Measurements from ENCODE around the gene PREP.

The PREP gene

DNA sequence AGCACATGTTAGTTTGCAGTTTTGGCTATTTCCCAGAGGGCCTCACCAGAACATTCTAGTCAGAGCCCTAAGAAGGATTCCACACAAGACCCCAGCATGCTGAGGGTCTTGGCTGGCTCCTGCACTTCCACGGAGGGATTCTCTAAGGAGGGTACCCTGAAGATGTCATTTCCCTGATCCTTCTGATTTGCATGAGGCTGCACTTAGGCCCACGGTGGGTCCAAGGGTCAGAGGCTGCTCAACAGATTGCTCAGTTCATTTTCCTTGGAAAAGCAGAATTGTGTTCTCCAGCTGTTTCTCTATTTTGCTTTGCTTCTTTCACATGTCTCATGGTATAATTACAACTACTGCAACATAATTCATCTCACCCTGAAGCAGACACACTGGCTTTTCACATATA, 22.2 kb downstream of the PREP start:
- no peaks in the 10 kb centered on the region for H3K27me3 ChIP-seq (ENCODE audit: insufficient read depth, low read length, poor library complexity)
- no peak overlapping the region for H3K4me3 ChIP-seq (ENCODE audit: low read length)
- no peak overlapping the region for H2AK5ac ChIP-seq (ENCODE audit: low read length)
- H2BK5ac ChIP-seq (ENCODE audit: low read length), result no peak overlapping the region
- H3K27ac ChIP-seq (ENCODE audit: low read depth, low read length), result no peak overlapping the region
- H3K4me2 ChIP-seq (ENCODE audit: low read length), result no peak overlapping the region
- no peak overlapping the region for H3K56ac ChIP-seq (ENCODE audit: low read length)
- H3K9ac ChIP-seq (ENCODE audit: low read length), result no peak overlapping the region
- no peak overlapping the region for H2BK15ac ChIP-seq (replicated peaks; ENCODE audit: low read depth)
- no peaks in the 10 kb centered on the region for H3K36me3 ChIP-seq (ENCODE audit: control insufficient read depth, insufficient read depth, low read length)
- no peak overlapping the region for H2BK120ac ChIP-seq (ENCODE audit: low read depth, low read length)
- no peak overlapping the region for H4K8ac ChIP-seq (ENCODE audit: low read depth, low read length)
- no peak for DNase-seq
- peaks cover 17% of the 10 kb centered on the region for H3K79me1 ChIP-seq (ENCODE audit: low read length)
- no peaks in the 10 kb centered on the region for H3K4me1 ChIP-seq (ENCODE audit: control insufficient read depth, low read depth, low read length)
- H3K4ac ChIP-seq (ENCODE audit: low read depth, low read length), result no peak overlapping the region
- peaks cover 1% of the 10 kb centered on the region for H3K79me2 ChIP-seq (ENCODE audit: control insufficient read depth, insufficient read depth, low read length)
- H3K18ac ChIP-seq (ENCODE audit: low read length), result no peak overlapping the region
- no peak overlapping the region for H4K5ac ChIP-seq (ENCODE audit: low read length)
- no CpG with 5 or more reads among the region's 2 CpGs for WGBS (ENCODE audit: extremely low coverage, insufficient coverage, low lambda C conversion rate)
- no peak overlapping the region for H3K23ac ChIP-seq (ENCODE audit: low read length)

DNA sequence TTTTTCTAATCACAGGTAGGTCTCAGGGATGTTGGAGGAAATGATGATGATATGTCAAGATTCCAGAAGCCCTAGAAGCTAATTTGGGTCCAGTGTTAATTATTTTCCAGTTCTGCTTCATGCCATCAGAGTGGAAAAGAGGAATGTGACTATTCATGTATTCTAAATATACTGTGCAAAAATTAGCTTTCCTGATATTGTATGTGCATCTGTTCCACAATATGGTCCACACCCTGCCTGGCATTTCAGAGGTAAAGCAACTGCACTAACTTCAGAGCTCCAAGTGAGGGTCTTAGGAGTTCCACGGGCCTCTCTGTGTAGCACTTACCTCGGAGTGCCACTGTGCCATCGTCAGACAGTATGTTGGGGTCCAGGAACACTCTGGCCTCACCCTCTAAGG, 27.1 kb downstream of the PREP start:
- Histone ChIP-seq H3K4me3 (ENCODE audit: low read length) (no peak overlapping the region), H3K79me2 (ENCODE audit: control insufficient read depth, insufficient read depth, low read length) (peaks cover 1% of the 10 kb centered on the region), H3K4me1 (ENCODE audit: control insufficient read depth, low read depth, low read length) (no peaks in the 10 kb centered on the region), H2AK5ac (ENCODE audit: low read length) (no peak overlapping the region), H4K8ac (ENCODE audit: low read depth, low read length) (no peak overlapping the region), H3K27me3 (ENCODE audit: insufficient read depth, low read length, poor library complexity) (no peaks in the 10 kb centered on the region), H3K9ac (ENCODE audit: low read length) (no peak overlapping the region), H4K5ac (ENCODE audit: low read length) (no peak overlapping the region), H3K4ac (ENCODE audit: low read depth, low read length) (no peak overlapping the region), H2BK15ac (replicated peaks; ENCODE audit: low read depth) (no peak overlapping the region), H3K36me3 (ENCODE audit: control insufficient read depth, insufficient read depth, low read length) (peaks cover 5% of the 10 kb centered on the region), H3K27ac (ENCODE audit: low read depth, low read length) (no peak overlapping the region), H2BK5ac (ENCODE audit: low read length) (no peak overlapping the region), H3K4me2 (ENCODE audit: low read length) (no peak overlapping the region), H3K56ac (ENCODE audit: low read length) (no peak overlapping the region), H3K18ac (ENCODE audit: low read length) (no peak overlapping the region), H3K79me1 (ENCODE audit: low read length) (peaks cover 11% of the 10 kb centered on the region), H3K23ac (ENCODE audit: low read length) (no peak overlapping the region), H2BK120ac (ENCODE audit: low read depth, low read length) (no peak overlapping the region)
- no CpG with 5 or more reads among the region's 3 CpGs for WGBS (ENCODE audit: extremely low coverage, insufficient coverage, low lambda C conversion rate)
- no peak for DNase-seq

DNA sequence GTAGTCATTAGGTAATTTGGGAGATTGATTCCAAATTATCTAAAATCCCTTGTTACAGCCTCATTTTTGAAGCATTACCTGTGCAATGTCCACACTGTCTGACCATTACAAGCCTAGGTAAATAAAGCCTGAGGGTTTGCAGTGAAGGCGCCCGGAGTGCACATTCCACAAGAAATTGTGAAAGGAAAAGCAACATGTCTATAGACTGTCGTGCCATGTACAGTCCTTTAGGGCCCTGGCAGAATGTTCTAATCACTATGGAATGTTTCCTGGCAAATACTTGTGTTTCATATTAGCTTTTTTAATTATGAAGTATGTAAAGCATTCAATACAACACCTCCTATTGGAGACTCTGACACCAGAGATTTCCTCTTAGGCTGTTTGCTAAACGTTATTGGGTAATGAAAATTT, 28.9 kb downstream of the PREP start:
- H2BK15ac ChIP-seq (replicated peaks; ENCODE audit: low read depth), result no peak overlapping the region
- H3K36me3 ChIP-seq (ENCODE audit: control insufficient read depth, insufficient read depth, low read length), result peaks cover 5% of the 10 kb centered on the region
- no CpG with 5 or more reads among the region's 4 CpGs for WGBS (ENCODE audit: extremely low coverage, insufficient coverage, low lambda C conversion rate)
- no peaks in the 10 kb centered on the region for H3K27me3 ChIP-seq (ENCODE audit: insufficient read depth, low read length, poor library complexity)
- peaks cover 1% of the 10 kb centered on the region for H3K79me2 ChIP-seq (ENCODE audit: control insufficient read depth, insufficient read depth, low read length)
- no peak overlapping the region for H3K27ac ChIP-seq (ENCODE audit: low read depth, low read length)
- no peak overlapping the region for H3K9ac ChIP-seq (ENCODE audit: low read length)
- no peak overlapping the region for H2BK120ac ChIP-seq (ENCODE audit: low read depth, low read length)
- no peak overlapping the region for H3K56ac ChIP-seq (ENCODE audit: low read length)
- no peak overlapping the region for H3K18ac ChIP-seq (ENCODE audit: low read length)
- H3K4ac ChIP-seq (ENCODE audit: low read depth, low read length), result no peak overlapping the region
- no peak overlapping the region for H4K5ac ChIP-seq (ENCODE audit: low read length)
- H3K4me2 ChIP-seq (ENCODE audit: low read length), result no peak overlapping the region
- no peak overlapping the region for H4K8ac ChIP-seq (ENCODE audit: low read depth, low read length)
- no peaks in the 10 kb centered on the region for H3K4me1 ChIP-seq (ENCODE audit: control insufficient read depth, low read depth, low read length)
- no peak for DNase-seq
- H3K4me3 ChIP-seq (ENCODE audit: low read length), result no peak overlapping the region
- H3K79me1 ChIP-seq (ENCODE audit: low read length), result peaks cover 2% of the 10 kb centered on the region
- H2BK5ac ChIP-seq (ENCODE audit: low read length), result no peak overlapping the region
- H2AK5ac ChIP-seq (ENCODE audit: low read length), result no peak overlapping the region
- no peak overlapping the region for H3K23ac ChIP-seq (ENCODE audit: low read length)

DNA sequence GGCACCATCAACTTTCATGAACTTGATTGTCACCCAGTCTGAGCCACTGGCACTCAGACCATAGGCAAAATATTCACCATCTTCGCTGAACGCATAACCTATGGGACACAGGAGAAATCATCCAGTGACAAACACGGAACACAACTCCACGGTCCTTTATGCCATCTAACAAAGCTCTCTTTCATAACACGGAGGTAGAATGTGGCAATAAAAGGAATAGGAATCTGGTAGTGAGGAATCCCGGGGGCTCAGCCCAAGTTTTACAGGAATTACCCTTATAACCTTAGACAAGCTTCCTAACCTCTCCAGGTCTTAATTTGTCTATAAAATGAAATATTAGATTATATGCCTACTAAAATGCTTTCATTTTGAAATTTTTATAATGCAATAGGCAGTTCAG, 29.4 kb downstream of the PREP start:
- Histone ChIP-seq H3K79me2 (ENCODE audit: control insufficient read depth, insufficient read depth, low read length) (peaks cover 1% of the 10 kb centered on the region), H3K18ac (ENCODE audit: low read length) (no peak overlapping the region), H2BK5ac (ENCODE audit: low read length) (no peak overlapping the region), H2BK120ac (ENCODE audit: low read depth, low read length) (no peak overlapping the region), H3K56ac (ENCODE audit: low read length) (no peak overlapping the region), H4K5ac (ENCODE audit: low read length) (no peak overlapping the region), H3K79me1 (ENCODE audit: low read length) (peaks cover 2% of the 10 kb centered on the region), H3K4ac (ENCODE audit: low read depth, low read length) (no peak overlapping the region), H3K4me3 (ENCODE audit: low read length) (no peak overlapping the region), H4K8ac (ENCODE audit: low read depth, low read length) (no peak overlapping the region), H3K9ac (ENCODE audit: low read length) (no peak overlapping the region), H3K4me2 (ENCODE audit: low read length) (no peak overlapping the region), H3K27ac (ENCODE audit: low read depth, low read length) (no peak overlapping the region), H3K27me3 (ENCODE audit: insufficient read depth, low read length, poor library complexity) (no peaks in the 10 kb centered on the region), H2AK5ac (ENCODE audit: low read length) (no peak overlapping the region), H3K4me1 (ENCODE audit: control insufficient read depth, low read depth, low read length) (no peaks in the 10 kb centered on the region), H3K23ac (ENCODE audit: low read length) (no peak overlapping the region), H3K36me3 (ENCODE audit: control insufficient read depth, insufficient read depth, low read length) (peaks cover 5% of the 10 kb centered on the region), H2BK15ac (replicated peaks; ENCODE audit: low read depth) (no peak overlapping the region)
- no peak for DNase-seq
- no CpG with 5 or more reads among the region's 6 CpGs for WGBS (ENCODE audit: extremely low coverage, insufficient coverage, low lambda C conversion rate)

DNA sequence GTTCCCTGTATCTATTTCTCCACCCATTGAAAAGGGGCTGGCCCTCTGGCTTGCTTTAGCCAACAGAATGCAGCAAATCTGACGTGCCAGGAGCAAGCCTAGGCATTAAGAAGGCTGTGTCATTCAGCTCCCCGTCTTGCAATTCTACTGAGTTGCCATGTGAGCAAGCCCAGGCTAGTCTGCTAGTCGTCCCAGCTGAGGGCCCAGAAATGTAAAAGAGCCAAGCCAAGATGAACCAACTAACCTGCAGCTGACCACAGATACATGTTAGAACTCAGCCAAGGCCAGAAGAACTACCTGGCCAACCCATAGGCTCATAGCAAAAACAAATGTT, 30.1 kb downstream of the PREP start:
- H2BK120ac ChIP-seq (ENCODE audit: low read depth, low read length), result no peak overlapping the region
- DNase-seq, result no peak
- no peak overlapping the region for H3K23ac ChIP-seq (ENCODE audit: low read length)
- no peak overlapping the region for H2AK5ac ChIP-seq (ENCODE audit: low read length)
- H3K56ac ChIP-seq (ENCODE audit: low read length), result no peak overlapping the region
- H3K27me3 ChIP-seq (ENCODE audit: insufficient read depth, low read length, poor library complexity), result no peaks in the 10 kb centered on the region
- H2BK15ac ChIP-seq (replicated peaks; ENCODE audit: low read depth), result no peak overlapping the region
- no peak overlapping the region for H2BK5ac ChIP-seq (ENCODE audit: low read length)
- no peak overlapping the region for H3K4me3 ChIP-seq (ENCODE audit: low read length)
- H4K5ac ChIP-seq (ENCODE audit: low read length), result no peak overlapping the region
- no peak overlapping the region for H3K27ac ChIP-seq (ENCODE audit: low read depth, low read length)
- H3K4me1 ChIP-seq (ENCODE audit: control insufficient read depth, low read depth, low read length), result no peaks in the 10 kb centered on the region
- no peak overlapping the region for H3K18ac ChIP-seq (ENCODE audit: low read length)
- H4K8ac ChIP-seq (ENCODE audit: low read depth, low read length), result no peak overlapping the region
- WGBS (ENCODE audit: extremely low coverage, insufficient coverage, low lambda C conversion rate), result no CpG with 5 or more reads among the region's 3 CpGs
- H3K79me2 ChIP-seq (ENCODE audit: control insufficient read depth, insufficient read depth, low read length), result peaks cover 1% of the 10 kb centered on the region
- no peak overlapping the region for H3K4ac ChIP-seq (ENCODE audit: low read depth, low read length)
- H3K4me2 ChIP-seq (ENCODE audit: low read length), result no peak overlapping the region
- peaks cover 5% of the 10 kb centered on the region for H3K36me3 ChIP-seq (ENCODE audit: control insufficient read depth, insufficient read depth, low read length)
- no peak overlapping the region for H3K9ac ChIP-seq (ENCODE audit: low read length)
- H3K79me1 ChIP-seq (ENCODE audit: low read length), result peaks cover 2% of the 10 kb centered on the region

DNA sequence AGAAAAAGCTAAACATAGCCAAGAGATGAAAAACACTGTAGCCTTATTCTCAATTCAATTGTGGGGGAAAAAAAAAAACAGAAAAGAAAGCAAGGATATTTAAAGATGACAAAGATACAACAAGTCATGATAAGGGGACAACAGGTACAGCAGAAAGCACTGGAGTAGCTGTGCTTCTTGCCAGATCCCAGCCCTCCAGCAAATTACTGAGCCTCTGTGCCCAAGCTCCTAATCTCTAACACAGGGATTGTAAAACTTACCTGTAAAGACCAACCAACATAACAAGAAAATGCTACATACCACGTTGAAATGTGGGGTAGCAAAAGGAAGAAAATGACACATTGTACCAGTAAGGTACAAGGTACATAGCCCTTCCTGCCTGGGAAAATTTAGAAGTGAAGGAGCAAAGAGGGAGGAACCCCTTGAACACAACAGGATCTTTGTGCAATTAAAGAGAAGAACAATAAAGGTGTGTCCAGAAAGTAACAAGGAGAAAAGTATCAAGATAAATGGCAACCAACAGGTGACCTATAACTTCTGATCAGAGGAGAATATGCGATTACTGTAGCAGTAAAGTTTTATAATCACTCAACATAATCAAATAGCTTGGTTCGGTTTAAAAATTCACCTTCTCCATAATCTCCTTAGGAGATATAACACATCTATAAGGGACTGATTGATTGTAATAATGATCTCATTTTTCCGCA, 30.6 kb downstream of the PREP start:
- H3K4me3 ChIP-seq (ENCODE audit: low read length), result no peak overlapping the region
- no peak overlapping the region for H3K27ac ChIP-seq (ENCODE audit: low read depth, low read length)
- WGBS (ENCODE audit: extremely low coverage, insufficient coverage, low lambda C conversion rate), result no CpG with 5 or more reads among the region's 4 CpGs
- no peak overlapping the region for H3K23ac ChIP-seq (ENCODE audit: low read length)
- H2BK15ac ChIP-seq (replicated peaks; ENCODE audit: low read depth), result no peak overlapping the region
- no peak overlapping the region for H3K4me2 ChIP-seq (ENCODE audit: low read length)
- H2BK5ac ChIP-seq (ENCODE audit: low read length), result no peak overlapping the region
- H3K18ac ChIP-seq (ENCODE audit: low read length), result no peak overlapping the region
- H3K56ac ChIP-seq (ENCODE audit: low read length), result no peak overlapping the region
- H3K4me1 ChIP-seq (ENCODE audit: control insufficient read depth, low read depth, low read length), result no peaks in the 10 kb centered on the region
- H3K9ac ChIP-seq (ENCODE audit: low read length), result no peak overlapping the region
- no peak for DNase-seq
- no peaks in the 10 kb centered on the region for H3K79me2 ChIP-seq (ENCODE audit: control insufficient read depth, insufficient read depth, low read length)
- no peak overlapping the region for H4K8ac ChIP-seq (ENCODE audit: low read depth, low read length)
- no peak overlapping the region for H3K4ac ChIP-seq (ENCODE audit: low read depth, low read length)
- H3K36me3 ChIP-seq (ENCODE audit: control insufficient read depth, insufficient read depth, low read length), result peaks cover 5% of the 10 kb centered on the region
- no peaks in the 10 kb centered on the region for H3K79me1 ChIP-seq (ENCODE audit: low read length)
- no peak overlapping the region for H2AK5ac ChIP-seq (ENCODE audit: low read length)
- no peak overlapping the region for H4K5ac ChIP-seq (ENCODE audit: low read length)
- H3K27me3 ChIP-seq (ENCODE audit: insufficient read depth, low read length, poor library complexity), result no peaks in the 10 kb centered on the region
- H2BK120ac ChIP-seq (ENCODE audit: low read depth, low read length), result no peak overlapping the region

All from mesendoderm (in vitro differentiated cells).